ENCODE measurements around the gene EP400. TPM values are rescaled to one million over a fixed set of nuclear protein-coding genes. Genes with fewer than 3 reads are reported as not detected.

Gene EP400
- total RNA-seq, 1 experiment from 2014 or later = 61.7 TPM

DNA sequence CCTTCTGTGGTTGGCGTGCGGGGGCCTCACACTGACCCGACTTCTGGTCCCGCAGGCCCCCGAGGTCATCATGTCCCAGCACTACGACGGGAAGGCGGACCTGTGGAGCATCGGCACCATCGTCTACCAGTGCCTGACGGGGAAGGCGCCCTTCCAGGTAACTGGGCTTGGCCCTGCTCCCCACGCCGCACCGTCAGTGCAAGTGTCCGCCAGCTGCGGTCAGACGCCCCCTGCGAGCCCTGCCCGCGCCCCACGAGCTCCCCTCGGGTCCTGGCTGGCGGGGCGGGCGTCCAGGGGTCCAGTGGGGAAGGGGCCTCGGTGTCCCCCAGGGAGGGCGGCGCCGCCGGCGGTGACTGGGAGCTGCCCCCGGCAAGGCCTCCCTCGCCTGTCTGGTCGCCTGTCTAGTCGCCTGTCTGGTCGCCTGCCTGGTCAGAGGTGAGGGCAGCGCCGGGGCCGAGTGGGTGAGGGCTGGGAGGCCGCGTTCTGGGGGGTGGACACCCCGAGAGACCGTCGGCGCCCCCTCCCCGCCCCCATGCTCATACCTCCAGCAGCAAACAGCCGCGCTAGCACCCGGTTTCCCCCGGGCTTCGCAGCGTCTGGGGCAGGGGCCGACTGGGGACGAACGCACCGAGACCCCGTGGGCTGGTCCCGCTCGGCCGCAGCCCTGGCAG is 40.5 kb upstream of the EP400 start:
- no peak overlapping the region for H3K4me3 Mint-ChIP-seq

More for the DNA sequence above, 40.5 kb upstream of the EP400 start:
- H3K27ac ChIP-seq (ENCODE audit: insufficient read length, low read depth, low read length) = no peak overlapping the region
- H4K91ac ChIP-seq (ENCODE audit: insufficient read length, low read depth, low read length) = no peak overlapping the region
- no peaks in the 10 kb centered on the region for H3K79me1 ChIP-seq (ENCODE audit: insufficient read depth, low read depth, low read length, poor library complexity, severe bottlenecking)
- no peak overlapping the region for H2BK5ac ChIP-seq (ENCODE audit: insufficient read length, low read length)
- no peak for DNase-seq
- no peaks in the 10 kb centered on the region for H3K79me2 ChIP-seq (ENCODE audit: insufficient read depth, low read length)
- no peaks in the 10 kb centered on the region for H3K27me3 ChIP-seq (ENCODE audit: insufficient read depth, low read length)
- H4K20me1 ChIP-seq (ENCODE audit: control insufficient read depth, insufficient read depth, insufficient read length) = no peaks in the 10 kb centered on the region
- H4K5ac ChIP-seq (ENCODE audit: insufficient read length, low read depth, low read length) = no peak overlapping the region
- no peak overlapping the region for H3K56ac ChIP-seq (ENCODE audit: insufficient read length, low read depth, low read length)
- no peak overlapping the region for H3K9ac ChIP-seq (ENCODE audit: extremely low read depth, insufficient read length, low read length)
- peaks cover 12 to 36% (median 30%) of the 10 kb centered on the region in 3 experiments; a peak in 6 of 7 replicates for H3K36me3 Mint-ChIP-seq (ENCODE audit: insufficient read depth in 1 of 3, low read depth in 3 of 3)
- no peak overlapping the region for H3T11ph ChIP-seq (ENCODE audit: low read length)
- no peaks in the 10 kb centered on the region for H3K9me3 Mint-ChIP-seq
- H3K4ac ChIP-seq (ENCODE audit: low read depth, low read length) = no peak overlapping the region
- H3K4me1 Mint-ChIP-seq = 0 out of 4 replicates have a peak, but pooled peaks cover 0 to 5% of the 10 kb centered on the region in 2 experiments
- H3K9me3 ChIP-seq (ENCODE audit: control insufficient read depth, low read depth, low read length) = no peaks in the 10 kb centered on the region
- H3K27me3 Mint-ChIP-seq (ENCODE audit: low read depth) = no peaks in the 10 kb centered on the region
- no peak overlapping the region for H2BK20ac ChIP-seq (ENCODE audit: low read depth, low read length, poor library complexity, severe bottlenecking)
- H3K4me2 ChIP-seq (ENCODE audit: insufficient read depth, insufficient read length, low read length) = no peak overlapping the region
- H2BK120ac ChIP-seq (ENCODE audit: low read depth, low read length, poor library complexity, severe bottlenecking) = no peak overlapping the region
- no peak overlapping the region for H3K18ac ChIP-seq (ENCODE audit: insufficient read length, low read depth, low read length)
- no peak overlapping the region for H2AK5ac ChIP-seq (ENCODE audit: insufficient read length, low read length)
- H2BK15ac ChIP-seq (ENCODE audit: low read depth, low read length) = no peak overlapping the region
- WGBS (ENCODE audit: extremely low coverage, insufficient read length, low lambda C conversion rate) = no CpG with 5 or more reads among the region's 61 CpGs
- no peak overlapping the region for H4K8ac ChIP-seq (replicated peaks; ENCODE audit: insufficient read length, low read depth, low read length)
- H3K27ac Mint-ChIP-seq = peak overlapping the region in 1 of 3 experiments; percentile 68; a peak in 1 of 7 replicates
- no peak overlapping the region for H3K14ac ChIP-seq (ENCODE audit: insufficient read depth, low read length)
- H2BK12ac ChIP-seq (ENCODE audit: insufficient read length, low read depth, low read length) = no peak overlapping the region
- H3K23me2 ChIP-seq (ENCODE audit: insufficient read length, low read depth, low read length, poor library complexity, severe bottlenecking) = no peaks in the 10 kb centered on the region
- H3K23ac ChIP-seq (ENCODE audit: insufficient read length, low read depth, low read length) = no peak overlapping the region
- no peak overlapping the region for H2AFZ ChIP-seq (ENCODE audit: low read length)
- no peaks in the 10 kb centered on the region for H3K4me1 ChIP-seq (ENCODE audit: insufficient read depth, low read length)
- TF ChIP-seq CTCF (conservative IDR thresholded peaks at IDR 0.05) = no peak
